ENCODE results near the gene TEKT5.

GRCh38 chr16:10679921-10680320 is 14.8 kb downstream of the TEKT5 start:
- TF ChIP-seq CTCF (IDR thresholded peaks at IDR 0.05) (no peak), POLR2A (IDR thresholded peaks at IDR 0.05) (no peak)

Data from heart left ventricle (tissue), 13 donors.